Left renal cortex interstitium (tissue), 4 donors: Measurements from ENCODE around the gene ATP9A. TPM values are rescaled to one million over a fixed set of nuclear protein-coding genes. Genes with fewer than 3 reads are reported as not detected.

Source experiments
- DNase-seq, 4 donors: peaks; one replicate each; pipeline ENCODE4 v3.0.0-alpha.2; 2013; ENCODE audit warnings: low read depth in 4 of 4, low spot score in 2 of 4, missing footprints in 1 of 4
- polyA plus RNA-seq, 4 donors: library from polyadenylated mRNA; unstranded; fragments of 120-200 nt; gene quantifications; one replicate each; pipeline ENCODE4 v1.2.1, GENCODE V29; 2013; ENCODE audit not compliant: insufficient read length in 4 of 4

ATP9A gene
- polyA plus RNA-seq, 4 donors: 53.9 to 62.7 (median 57.5) TPM

DNA sequence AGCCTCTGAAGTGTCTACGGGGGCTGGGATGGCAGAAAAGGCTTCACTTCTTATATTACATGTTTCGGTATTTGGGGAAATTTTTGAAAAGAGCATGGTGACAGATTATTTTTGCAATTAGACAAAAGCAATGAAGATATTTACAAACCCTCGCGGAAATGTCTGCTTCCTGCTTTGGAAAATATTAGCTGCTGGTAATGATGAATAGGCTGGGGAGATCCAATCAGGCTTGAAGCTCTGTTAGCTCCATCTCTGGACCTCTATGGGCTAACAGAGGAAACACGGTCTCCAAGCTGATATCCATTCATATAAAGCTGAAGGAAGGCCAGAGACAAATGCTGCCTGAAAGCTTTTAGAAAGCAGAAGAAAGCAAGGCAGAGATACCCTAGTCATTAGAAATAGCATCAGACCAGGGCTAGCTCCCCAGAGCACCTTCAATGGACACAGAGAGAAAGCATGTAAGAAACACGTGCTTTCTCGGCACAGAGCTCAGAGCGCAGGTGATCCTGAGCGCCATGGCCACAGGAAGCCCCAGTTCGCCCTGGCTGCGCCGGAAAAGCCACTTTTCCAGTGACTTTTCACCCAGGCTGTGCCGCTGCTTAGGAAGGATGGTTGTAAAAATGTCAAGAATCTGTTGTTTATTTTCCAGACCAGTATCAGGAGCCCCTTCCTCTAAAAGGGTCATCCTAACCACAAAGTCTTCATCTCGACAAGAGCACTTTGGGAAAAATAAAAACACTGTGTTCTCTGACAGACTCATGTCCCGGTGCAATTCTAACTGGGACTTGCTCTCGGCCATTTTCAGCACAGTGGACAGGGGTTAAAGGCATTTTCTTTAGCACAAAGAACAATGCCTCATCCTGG lies 157.2 kb downstream of the ATP9A start:
- DNase-seq: no peak

DNA sequence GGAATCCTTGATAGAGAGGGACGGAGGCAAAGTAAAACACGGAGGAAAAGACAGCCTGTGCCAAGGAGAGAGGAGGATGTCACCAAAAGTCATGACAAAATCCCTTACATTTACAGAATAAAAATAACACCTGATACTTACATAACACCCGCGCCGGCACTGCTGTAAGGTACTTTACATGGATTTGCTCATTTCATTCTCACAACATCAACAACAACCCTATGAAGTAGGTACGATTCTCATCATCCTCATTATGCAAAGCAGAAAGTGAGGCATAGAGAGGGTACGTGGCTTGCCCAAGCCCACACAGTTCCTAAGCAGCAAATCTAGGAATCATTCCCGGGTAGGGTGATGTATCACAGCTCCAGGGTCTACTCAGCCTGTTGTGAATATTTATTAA lies 158.1 kb downstream of the ATP9A start:
- no peak for DNase-seq

DNA sequence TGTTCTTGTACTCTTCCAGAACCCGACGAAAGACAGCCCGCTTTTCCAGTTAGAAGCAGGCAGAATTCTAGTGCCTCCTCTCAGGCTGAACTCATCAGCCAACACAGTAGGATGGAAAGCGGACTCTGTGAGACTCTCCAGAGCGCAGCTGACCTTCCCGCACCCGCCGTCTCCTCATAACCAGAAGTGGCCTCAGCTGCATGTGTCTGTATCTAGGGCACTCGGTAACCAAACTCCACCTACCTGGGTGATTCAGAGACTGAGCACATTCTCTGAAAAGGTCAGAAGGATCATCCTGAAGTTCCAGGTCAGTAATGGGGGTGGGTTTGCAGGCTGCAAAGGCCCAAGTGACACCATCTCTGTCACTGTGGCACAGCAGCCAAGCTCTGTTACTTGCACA lies 158.9 kb downstream of the ATP9A start:
- no peak for DNase-seq

DNA sequence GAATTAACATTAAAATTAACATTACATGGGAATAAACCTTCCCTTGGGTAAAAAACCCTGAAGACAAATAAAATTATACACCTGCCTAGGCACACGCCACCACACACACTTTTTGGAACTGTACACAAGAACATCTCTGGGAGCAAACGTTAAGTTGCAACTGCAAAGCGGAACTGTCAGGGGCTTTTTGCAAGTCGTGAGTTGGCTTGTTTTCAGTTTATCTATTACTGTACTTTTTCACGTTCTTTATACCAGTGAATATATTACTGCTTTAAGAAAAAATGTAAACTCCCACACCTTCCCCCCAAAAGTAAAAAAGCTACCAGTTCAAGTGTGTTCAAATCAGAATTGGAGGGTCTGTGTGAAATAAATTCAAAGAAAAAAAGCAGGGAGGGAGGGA lies 160.1 kb downstream of the ATP9A start:
- no peak for DNase-seq

DNA sequence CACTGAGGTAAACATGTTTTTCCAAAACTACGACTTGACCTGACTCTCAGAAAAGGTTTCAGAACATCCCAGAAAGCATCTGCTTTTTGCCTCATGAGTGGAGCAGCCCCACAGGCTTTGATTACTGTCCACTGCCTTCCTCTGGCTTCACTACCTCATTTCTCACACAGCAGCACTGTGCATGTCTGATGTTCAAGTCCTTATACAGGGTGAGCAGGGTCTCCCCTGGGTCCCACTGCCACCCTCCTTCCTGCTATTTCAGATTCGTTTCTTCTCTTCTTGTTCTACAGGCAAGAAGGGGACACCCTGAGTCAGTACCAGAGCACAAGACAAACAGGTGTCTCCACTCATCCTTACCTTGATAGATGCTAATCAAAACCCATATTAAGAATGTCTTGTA lies 161.0 kb downstream of the ATP9A start:
- DNase-seq: no peak

DNA sequence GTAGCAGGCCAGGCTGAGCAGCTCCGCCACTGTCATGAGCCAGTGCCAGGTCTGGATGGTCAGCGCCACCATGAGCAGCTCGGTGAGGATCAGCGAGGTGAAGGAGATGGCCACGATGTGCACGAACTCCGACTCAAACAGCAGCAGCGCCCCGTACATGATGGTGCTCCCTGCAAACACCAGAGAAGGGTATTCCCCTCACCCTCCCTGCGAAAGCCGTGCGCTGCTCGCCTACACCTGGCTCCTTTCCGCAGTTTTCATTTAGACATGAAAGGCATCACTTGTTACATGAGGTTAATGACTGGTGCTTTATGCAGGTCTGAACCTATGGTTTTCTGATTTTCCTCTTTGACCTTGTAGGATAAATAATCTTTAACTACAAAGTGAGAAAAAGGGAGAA lies 163.3 kb downstream of the ATP9A start:
- DNase-seq: no peak

DNA sequence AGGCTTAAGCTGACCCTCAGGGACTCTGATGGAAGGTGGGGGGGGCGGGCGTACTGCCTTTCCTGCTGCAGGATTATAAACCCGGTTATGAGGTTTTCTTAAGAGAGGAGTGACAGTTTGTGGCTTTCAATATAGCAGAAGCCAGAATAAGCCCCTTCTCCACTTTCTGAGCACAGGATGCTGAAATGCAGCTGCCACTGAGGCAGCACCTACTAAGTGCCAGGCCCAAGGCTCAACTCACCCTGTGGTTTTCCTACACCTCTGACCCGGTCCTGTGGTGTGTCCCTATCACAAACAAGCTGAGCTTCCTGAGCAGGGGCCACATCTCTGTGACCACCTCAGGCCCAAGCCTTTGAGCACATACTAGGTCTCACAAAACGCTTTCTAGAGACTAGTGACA lies 166.1 kb downstream of the ATP9A start:
- DNase-seq: no peak

DNA sequence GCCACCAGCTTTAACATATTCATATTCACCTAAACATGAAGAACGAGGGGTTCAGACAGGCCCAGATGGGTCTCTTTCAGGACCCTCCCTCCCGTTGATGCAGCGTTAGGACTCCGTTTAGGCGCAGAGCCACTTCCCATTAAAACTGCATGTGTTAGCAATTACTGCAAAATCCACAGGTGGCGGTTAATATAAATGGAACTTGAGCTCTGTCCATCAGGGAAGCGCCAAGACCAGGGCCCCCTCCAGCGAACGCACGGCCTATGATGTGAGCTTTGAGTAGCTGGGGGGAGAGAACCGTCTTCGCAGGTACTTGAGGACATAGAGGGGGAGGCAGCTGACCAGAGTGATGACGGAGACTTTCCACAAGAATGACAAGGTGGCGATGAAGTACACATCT lies 167.2 kb downstream of the ATP9A start:
- DNase-seq: no peak

DNA sequence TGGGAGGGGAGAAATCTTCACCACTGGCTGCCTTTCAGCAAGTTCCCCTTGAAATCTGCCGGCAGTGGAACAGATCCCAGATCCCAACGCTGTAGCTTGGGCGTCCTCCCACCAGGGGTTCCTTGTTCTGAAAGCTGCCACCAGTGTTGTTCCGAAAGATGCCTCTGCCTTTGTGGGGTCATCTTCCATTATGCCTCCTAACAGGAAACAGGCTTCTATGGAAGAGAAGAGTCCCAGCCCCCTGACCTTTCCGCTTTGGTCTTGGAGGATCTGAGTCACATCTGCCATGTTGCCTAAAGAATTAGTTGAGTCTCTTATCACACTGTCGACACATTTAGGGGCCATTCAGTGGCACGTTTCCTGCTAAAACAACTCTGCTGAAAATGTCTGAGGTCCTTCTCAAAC lies 168.2 kb downstream of the ATP9A start:
- DNase-seq: no peak

DNA sequence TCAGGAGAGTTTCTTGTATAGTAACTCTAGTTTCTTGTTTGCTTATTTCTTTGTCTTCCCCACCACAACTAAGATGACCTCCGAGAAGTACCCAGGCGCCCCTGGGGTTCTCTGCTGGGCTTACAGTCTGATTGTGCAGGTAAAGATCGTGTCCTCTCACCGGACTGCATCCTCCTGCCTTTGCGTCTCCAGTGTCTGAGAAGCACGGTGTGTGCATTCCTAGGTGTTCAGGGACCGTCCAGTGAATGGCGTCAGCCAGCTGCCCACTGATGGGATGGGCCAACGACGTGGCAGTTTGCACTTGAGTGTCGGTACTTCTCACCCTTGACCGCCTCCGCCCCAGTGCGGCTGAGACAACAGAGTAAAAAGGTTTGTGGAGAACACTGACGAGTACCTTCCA lies 169.6 kb downstream of the ATP9A start:
- no peak for DNase-seq

DNA sequence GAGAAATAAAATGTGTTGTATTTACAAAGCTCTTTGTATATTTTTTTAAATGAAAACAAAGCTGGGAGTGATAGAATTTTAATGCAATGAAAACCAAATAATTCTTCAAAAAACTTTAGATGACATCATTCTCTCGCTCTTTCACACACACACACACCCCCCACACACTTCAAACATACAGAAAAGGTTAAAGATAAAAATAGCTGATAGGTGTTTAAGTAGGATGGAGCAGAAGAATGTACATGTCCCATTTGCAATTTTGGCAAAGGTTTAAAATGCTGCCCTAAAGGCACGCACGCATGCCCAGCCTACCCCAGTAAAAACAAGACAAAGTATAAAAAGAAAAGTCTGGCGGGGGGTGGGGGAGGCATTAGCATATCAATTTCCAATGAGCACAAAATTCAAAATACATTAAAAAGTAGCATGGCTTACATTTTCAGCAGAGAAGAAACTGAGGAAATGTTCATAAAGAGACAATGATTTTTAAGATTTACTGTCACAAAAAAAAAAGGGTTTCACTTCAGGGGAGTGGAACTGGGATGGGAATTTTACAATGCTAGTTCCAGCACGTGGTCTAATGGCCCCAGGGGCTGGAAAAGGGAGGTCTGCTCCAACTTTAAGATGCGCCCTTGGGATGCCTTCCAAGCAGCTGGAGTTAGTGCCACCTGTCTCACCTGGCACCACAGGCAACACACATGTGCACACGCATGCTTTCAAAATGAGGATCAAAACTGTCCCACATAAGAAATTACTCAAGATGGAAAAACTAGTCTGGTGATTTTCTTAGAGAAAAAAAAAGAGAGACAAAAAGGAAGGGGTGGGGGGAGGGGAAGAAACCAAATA lies 170.6 kb downstream of the ATP9A start:
- DNase-seq: no peak

DNA sequence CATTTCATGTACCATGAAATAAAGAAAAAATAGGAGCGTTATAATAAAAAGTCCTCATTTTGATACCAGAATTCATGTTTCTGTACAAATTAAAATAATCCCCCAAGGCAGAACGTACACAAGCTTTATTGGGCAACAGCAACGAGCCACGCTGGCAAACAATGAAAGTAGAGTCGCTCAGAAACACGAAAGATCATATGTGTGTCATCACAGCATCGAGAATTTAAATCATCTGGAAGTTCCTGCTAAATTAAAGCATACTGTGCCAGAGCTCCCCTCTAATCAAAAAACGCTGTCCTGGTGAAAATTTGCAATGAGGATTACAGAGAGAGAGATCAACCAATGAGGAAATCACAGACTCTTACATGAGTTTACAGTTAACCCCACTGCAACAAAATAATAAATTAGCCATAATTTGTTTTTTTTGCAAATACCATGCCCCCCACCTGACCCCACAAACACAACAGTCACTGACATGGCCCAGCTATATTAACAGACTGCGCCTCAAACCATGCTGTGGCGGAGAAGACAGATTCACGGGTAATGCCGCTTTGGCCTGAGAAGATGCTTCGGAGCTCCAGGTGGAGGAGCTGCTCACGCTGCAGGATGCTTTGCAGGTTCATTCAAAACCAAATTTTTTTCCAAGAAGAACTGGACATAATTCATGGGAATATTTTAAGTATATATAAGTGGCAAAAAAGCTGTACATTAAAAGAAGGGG lies 171.4 kb downstream of the ATP9A start:
- DNase-seq: no peak

DNA sequence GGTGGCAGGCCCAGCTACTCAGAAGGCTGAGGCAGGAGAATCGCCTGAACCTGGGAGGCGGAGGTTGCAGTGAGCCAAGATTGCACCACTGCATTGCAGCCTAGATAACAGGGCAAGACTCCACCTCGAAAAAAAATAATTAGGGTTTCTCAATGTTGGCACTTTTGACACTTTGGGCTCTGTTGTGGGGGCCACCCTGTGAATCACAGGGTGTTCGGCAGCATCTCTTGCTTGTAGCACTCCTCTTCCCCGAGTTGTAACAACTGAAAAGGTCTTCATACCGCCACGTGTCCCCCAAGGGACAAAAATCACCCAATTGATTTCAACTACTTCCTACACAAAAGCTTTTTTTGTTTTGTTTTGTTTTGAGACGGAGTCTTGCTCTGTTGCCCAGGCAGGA lies 172.4 kb downstream of the ATP9A start:
- DNase-seq: no peak

DNA sequence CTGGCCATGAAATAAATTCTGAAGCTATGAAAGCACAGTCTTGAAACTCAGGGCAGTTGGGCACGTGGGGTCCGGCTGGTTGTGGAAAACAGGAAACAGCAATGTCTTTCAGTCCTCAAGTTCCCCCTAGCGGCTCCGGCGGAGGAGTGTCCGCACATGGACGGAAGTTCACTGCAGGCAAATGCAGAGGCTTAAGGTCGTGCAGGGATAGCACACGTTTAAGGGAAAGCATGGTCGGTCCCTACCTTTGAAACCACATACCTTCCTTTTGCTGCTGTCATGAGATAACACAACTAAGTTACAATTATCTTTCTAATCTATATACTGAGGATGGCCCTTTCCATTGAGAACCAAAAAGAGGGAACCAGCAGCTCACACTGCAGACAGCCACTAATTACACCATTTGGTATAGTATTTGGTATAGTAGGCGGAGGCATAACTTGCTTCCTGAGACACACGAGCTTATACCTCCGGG lies 173.1 kb downstream of the ATP9A start:
- peak in 3 of 4 donors; percentile 41 to 81 (median 67) for DNase-seq

DNA sequence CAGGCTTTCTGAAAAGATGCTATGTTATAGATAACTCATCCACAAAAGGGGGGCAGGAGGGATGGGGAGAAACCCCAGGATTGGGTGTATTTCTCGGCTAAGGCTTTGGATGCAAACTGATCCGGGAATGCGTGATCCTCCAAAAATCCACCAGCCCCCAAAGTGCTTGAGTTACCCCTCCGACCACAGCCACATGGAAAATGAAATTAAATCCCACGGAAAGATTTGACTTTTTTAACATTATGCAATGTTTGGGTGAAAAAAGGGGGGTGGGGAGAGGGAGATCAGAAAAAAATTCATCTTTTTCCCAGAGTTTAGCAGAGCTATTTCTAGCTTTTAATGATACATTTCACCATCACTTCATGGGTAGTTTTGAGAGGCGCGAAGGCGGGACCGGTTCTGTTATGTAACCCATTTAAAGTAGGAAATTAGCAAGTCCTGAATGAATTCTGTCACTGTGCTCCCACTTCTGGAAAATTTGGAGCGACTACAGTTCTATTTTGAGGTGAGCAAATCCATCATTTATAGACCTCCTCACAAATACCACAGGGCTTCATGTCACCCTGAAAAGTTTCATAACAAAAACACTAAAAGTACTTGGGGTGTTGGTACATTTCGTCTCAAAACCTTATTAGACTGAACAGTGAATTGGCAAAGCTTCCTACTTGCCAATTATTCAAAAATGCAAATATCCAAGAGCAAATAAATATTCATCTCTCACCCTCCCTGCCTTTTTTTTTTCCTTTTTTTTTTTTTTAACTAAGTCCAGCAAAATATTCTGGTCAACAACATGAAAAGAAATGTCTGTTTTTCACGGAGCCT lies 173.7 kb downstream of the ATP9A start:
- no peak for DNase-seq

DNA sequence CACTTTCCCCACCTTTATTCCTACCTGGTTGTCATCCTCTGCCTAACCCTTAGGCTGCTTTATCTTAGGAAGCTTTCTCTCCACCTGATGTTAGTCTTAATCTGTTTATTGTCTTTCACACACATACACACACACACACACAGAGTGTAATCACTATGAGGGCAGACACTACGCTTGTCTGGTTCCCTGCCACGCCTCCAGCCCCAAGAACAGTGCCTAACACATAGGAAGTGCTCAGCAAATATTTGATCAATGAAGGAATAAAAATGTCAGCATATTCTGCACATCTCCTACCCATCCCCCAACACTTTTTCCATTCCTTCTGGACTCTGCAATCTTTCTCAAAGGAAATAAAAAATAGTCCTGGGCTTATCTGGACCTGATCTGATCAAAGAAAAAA lies 174.6 kb downstream of the ATP9A start:
- no peak for DNase-seq

DNA sequence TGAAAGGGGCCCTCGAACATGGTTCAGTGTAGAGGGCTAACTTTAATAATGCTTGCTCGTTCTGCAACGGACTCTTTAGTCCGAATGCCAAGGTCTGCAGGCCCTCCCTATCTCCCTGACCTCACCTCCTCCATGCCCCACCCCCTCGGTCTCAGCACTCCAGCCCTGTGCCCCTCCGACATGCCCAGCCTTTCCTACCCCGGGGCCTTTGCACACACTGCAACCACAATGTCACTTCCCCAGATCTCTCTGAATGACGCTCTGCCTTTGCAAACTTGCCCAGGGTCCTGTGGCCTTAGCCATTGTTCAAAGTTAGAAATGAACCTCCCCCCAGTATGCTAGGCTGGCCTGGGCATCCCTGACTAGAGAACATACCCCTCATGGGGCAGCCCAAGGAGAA lies 175.6 kb downstream of the ATP9A start:
- no peak for DNase-seq

DNA sequence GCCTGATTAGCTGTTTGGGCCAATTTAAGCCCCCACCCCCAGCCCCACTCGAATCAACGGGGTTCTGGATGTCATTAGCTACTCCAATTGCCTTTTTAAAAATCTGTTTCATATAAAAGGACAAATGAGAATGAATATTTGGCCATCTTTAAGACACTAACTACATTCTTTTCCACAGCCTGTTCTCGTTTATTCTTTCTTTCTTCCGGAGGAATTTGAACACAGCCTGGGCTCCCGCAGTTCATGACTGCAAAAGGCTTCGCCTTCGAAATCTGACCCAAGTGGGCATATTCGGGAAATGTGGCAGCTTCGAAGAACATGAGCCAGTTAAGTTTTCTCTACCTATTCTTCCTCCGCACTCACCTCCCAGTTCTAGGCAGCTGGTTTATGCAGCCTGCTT lies 176.3 kb downstream of the ATP9A start:
- DNase-seq: no peak

DNA sequence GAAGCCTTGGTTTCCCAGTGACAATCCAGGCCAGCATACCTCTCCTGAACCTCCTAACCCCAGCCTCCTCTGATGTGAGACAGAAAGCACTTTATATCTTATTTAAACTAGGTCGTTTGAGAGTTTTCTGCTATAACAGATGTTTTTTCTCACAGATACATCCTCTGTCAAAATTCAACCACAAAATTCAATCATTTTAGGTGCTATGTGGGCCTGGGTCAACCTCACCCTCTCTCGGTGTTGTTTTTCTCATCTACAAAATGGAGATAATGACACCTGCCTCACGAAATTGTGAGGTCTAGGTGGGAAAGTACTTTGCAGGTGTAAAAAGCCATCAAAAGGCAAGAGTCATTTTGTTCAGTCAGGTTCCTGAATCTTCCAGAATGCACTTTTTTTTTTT lies 179.4 kb downstream of the ATP9A start:
- DNase-seq: no peak

DNA sequence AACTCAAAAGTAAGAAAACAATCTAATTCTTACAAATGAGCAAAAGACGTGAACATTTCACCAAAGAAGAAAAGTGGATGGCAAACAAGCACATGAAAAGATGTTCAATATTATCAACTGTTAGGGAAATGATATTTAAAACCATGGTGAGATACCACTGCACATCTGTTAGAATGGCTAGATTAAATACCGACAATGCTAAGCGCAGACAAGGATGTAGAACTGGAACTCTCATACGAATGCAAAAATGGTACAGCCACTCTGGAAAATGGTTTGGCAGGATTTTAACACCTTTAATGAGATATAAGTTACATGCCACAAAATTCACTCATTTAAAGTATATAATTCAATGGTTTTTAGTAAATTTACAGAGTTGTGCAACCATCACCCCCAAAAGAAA lies 181.0 kb downstream of the ATP9A start:
- DNase-seq: no peak
